Measurements from ENCODE around the gene PCDHGB3.
"Not testable (repeated sequence)": the region's sequence is repeated elsewhere in the genome, so short reads cannot be mapped to it uniquely, and the experiment has no call there.

PCDHGB3 gene

GRCh38 chr5:141392429-141393198 lies 22.6 kb downstream of the PCDHGB3 start, which contains the start of gene PCDHGA8:
TSS of gene PCDHGA8 (plus strand) at chr5:141392633. CDS start at chr5:141392814, 181 bp downstream.
- TF ChIP-seq SPI1 (IDR thresholded peaks at IDR 0.05; ENCODE audit: low read depth, low read length): no peak
- no peak for TF ChIP-seq POLR2AphosphoS5 (IDR thresholded peaks at IDR 0.05; ENCODE audit: low read depth, low read length)
- no peak for TF ChIP-seq TAF1 (IDR thresholded peaks at IDR 0.05; ENCODE audit: low read depth, low read length)
- TF ChIP-seq PAX5 (IDR thresholded peaks at IDR 0.05; ENCODE audit: insufficient read depth, low read length, severe bottlenecking): no peak
- no peak for TF ChIP-seq POU2F2 (IDR thresholded peaks at IDR 0.05; ENCODE audit: low read depth, low read length)
- no peak for TF ChIP-seq POLR2A (IDR thresholded peaks at IDR 0.05; ENCODE audit: low read depth, low read length)
- DNase-seq (ENCODE audit: insufficient read length, low spot score): no peak
- no peak for FAIRE-seq

GRCh38 chr5:141393267-141393666 lies 23.2 kb downstream of the PCDHGB3 start:
- no peak for TF ChIP-seq TAF1 (IDR thresholded peaks at IDR 0.05; ENCODE audit: low read depth, low read length)
- no peak for TF ChIP-seq POLR2AphosphoS5 (IDR thresholded peaks at IDR 0.05; ENCODE audit: low read depth, low read length)
- TF ChIP-seq POLR2A (IDR thresholded peaks at IDR 0.05; ENCODE audit: low read depth, low read length): no peak
- no peak for TF ChIP-seq POU2F2 (IDR thresholded peaks at IDR 0.05; ENCODE audit: low read depth, low read length)
- no peak for TF ChIP-seq PAX5 (IDR thresholded peaks at IDR 0.05; ENCODE audit: insufficient read depth, low read length, severe bottlenecking)
- no peak for TF ChIP-seq SPI1 (IDR thresholded peaks at IDR 0.05; ENCODE audit: low read depth, low read length)
- FAIRE-seq: no peak
- DNase-seq (ENCODE audit: insufficient read length, low spot score): no peak

- not testable (repeated sequence) for FAIRE-seq; DNase-seq (ENCODE audit: insufficient read length, low spot score)
Observed at GRCh38 chr5:141394401-141395187, 24.6 kb downstream of the PCDHGB3 start.

GRCh38 chr5:141397756-141398551 lies 27.9 kb downstream of the PCDHGB3 start, which contains the start of gene PCDHGB5:
TSS of gene PCDHGB5 (plus strand) at chr5:141397947. CDS start at chr5:141398128, 181 bp downstream.
- not testable (repeated sequence) for DNase-seq (ENCODE audit: insufficient read length, low spot score); FAIRE-seq

- no peak for TF ChIP-seq SPI1 (IDR thresholded peaks at IDR 0.05; ENCODE audit: low read depth, low read length)
- no peak for TF ChIP-seq POLR2A (IDR thresholded peaks at IDR 0.05; ENCODE audit: low read depth, low read length)
- no peak for TF ChIP-seq PAX5 (IDR thresholded peaks at IDR 0.05; ENCODE audit: insufficient read depth, low read length, severe bottlenecking)
- TF ChIP-seq TAF1 (IDR thresholded peaks at IDR 0.05; ENCODE audit: low read depth, low read length): no peak
- no peak for TF ChIP-seq POU2F2 (IDR thresholded peaks at IDR 0.05; ENCODE audit: low read depth, low read length)
- no peak for TF ChIP-seq POLR2AphosphoS5 (IDR thresholded peaks at IDR 0.05; ENCODE audit: low read depth, low read length)
- FAIRE-seq (no peak), DNase-seq (ENCODE audit: insufficient read length, low spot score) (no peak)
Observed at GRCh38 chr5:141398608-141399007, 28.6 kb downstream of the PCDHGB3 start.

GRCh38 chr5:141399555-141400258 lies 29.7 kb downstream of the PCDHGB3 start:
- no peak for TF ChIP-seq POU2F2 (IDR thresholded peaks at IDR 0.05; ENCODE audit: low read depth, low read length)
- no peak for TF ChIP-seq PAX5 (IDR thresholded peaks at IDR 0.05; ENCODE audit: insufficient read depth, low read length, severe bottlenecking)
- TF ChIP-seq POLR2A (IDR thresholded peaks at IDR 0.05; ENCODE audit: low read depth, low read length): no peak
- DNase-seq (ENCODE audit: insufficient read length, low spot score) (no peak), FAIRE-seq (no peak)

- DNase-seq (ENCODE audit: insufficient read length, low spot score): no peak
- FAIRE-seq: no peak
- TF ChIP-seq POLR2AphosphoS5 (IDR thresholded peaks at IDR 0.05; ENCODE audit: low read depth, low read length) (no peak), POU2F2 (IDR thresholded peaks at IDR 0.05; ENCODE audit: low read depth, low read length) (no peak), POLR2A (IDR thresholded peaks at IDR 0.05; ENCODE audit: low read depth, low read length) (no peak), TAF1 (IDR thresholded peaks at IDR 0.05; ENCODE audit: low read depth, low read length) (no peak), SPI1 (IDR thresholded peaks at IDR 0.05; ENCODE audit: low read depth, low read length) (no peak), PAX5 (IDR thresholded peaks at IDR 0.05; ENCODE audit: insufficient read depth, low read length, severe bottlenecking) (no peak)
Observed at GRCh38 chr5:141402553-141403243, 32.7 kb downstream of the PCDHGB3 start, which contains the start of gene PCDHGA9. TSS of gene PCDHGA9 (plus strand) at chr5:141402778. CDS start at chr5:141402953, 175 bp downstream.

- DNase-seq (ENCODE audit: insufficient read length, low spot score) (no peak), FAIRE-seq (no peak)
- TF ChIP-seq POLR2AphosphoS5 (IDR thresholded peaks at IDR 0.05; ENCODE audit: low read depth, low read length): no peak
- TF ChIP-seq POLR2A (IDR thresholded peaks at IDR 0.05; ENCODE audit: low read depth, low read length): no peak
- TF ChIP-seq PAX5 (IDR thresholded peaks at IDR 0.05; ENCODE audit: insufficient read depth, low read length, severe bottlenecking): no peak
- TF ChIP-seq TAF1 (IDR thresholded peaks at IDR 0.05; ENCODE audit: low read depth, low read length): no peak
- TF ChIP-seq SPI1 (IDR thresholded peaks at IDR 0.05; ENCODE audit: low read depth, low read length): no peak
Observed at GRCh38 chr5:141403387-141403786, 33.3 kb downstream of the PCDHGB3 start.

- DNase-seq (ENCODE audit: insufficient read length, low spot score); FAIRE-seq: not testable (repeated sequence)
Observed at GRCh38 chr5:141407790-141408505, 37.9 kb downstream of the PCDHGB3 start, which contains the start of gene PCDHGB6. TSS of gene PCDHGB6 (plus strand) at chr5:141408021. CDS start at chr5:141408203, 182 bp downstream.
